Keratinocyte (primary cell): ENCODE measurements around the gene PAFAH1B2. TPM values are rescaled to one million over a fixed set of nuclear protein-coding genes. Genes with fewer than 3 reads are reported as not detected.
"Not testable (repeated sequence)": the region's sequence is repeated elsewhere in the genome, so short reads cannot be mapped to it uniquely, and the experiment has no call there.

ENCODE experiments used
- DNase-seq: peaks from one replicate; pipeline ENCODE4 v3.0.0-alpha.2; 2011; ENCODE audit warnings: low read depth, missing footprints, low spot score
- FAIRE-seq: peaks from 2 replicates; lab custom pipeline; 2011; peaks lifted over from hg19 to GRCh38; lab: Jason Lieb, UNC
- H2AFZ ChIP-seq: 2 replicates; pipeline ENCODE4 v1.6.0; 2012; ENCODE audit warnings: low read length, control low read depth, inconsistent platforms; ENCODE audit not compliant: control insufficient read depth
- H3K27ac ChIP-seq: 2 replicates; pipeline ENCODE4 v1.5.1; 2011; ENCODE audit warnings: low read length; ENCODE audit not compliant: control insufficient read depth, insufficient read depth
- H3K27me3 ChIP-seq: 3 replicates; pipeline ENCODE4 v1.6.0; 2011; ENCODE audit warnings: low read length; ENCODE audit not compliant: control insufficient read depth, insufficient read depth; ENCODE audit errors: extremely low read depth
- H3K36me3 ChIP-seq, 2 experiments: 2 replicates in 1 of 2; 3 replicates in 1 of 2; pipeline ENCODE4 v1.5.1; 2011; ENCODE audit warnings: low read length in 2 of 2, mild to moderate bottlenecking in 1 of 2; ENCODE audit not compliant: control insufficient read depth in 2 of 2, insufficient read depth in 2 of 2; ENCODE audit errors: extremely low read depth in 1 of 2
- H3K4me1 ChIP-seq: 3 replicates; pipeline ENCODE4 v1.5.1; 2011; ENCODE audit warnings: low read length; ENCODE audit not compliant: control insufficient read depth, insufficient read depth; ENCODE audit errors: extremely low read depth
- H3K4me2 ChIP-seq: 3 replicates; pipeline ENCODE4 v1.6.0; 2011; ENCODE audit warnings: low read depth, low read length; ENCODE audit not compliant: control insufficient read depth, insufficient read depth; ENCODE audit errors: extremely low read depth
- H3K4me3 ChIP-seq, 3 experiments: fragments of 200-600 bp in 1 of 3; sonication (generic) in 1 of 3; 2 replicates in 2 of 3; 3 replicates in 1 of 3; pipeline ENCODE4 v1.5.1; 2011 to 2016; ENCODE audit warnings: low read length in 3 of 3, mild to moderate bottlenecking in 3 of 3, control low read depth in 2 of 3, inconsistent platforms in 1 of 3, low read depth in 1 of 3, mixed read lengths in 1 of 3, mixed run types in 1 of 3, moderate library complexity in 1 of 3; ENCODE audit not compliant: control insufficient read depth in 2 of 3, insufficient read depth in 2 of 3; ENCODE audit errors: extremely low read depth in 1 of 3
- H3K79me2 ChIP-seq: 2 replicates; pipeline ENCODE4 v1.6.0; 2012; ENCODE audit warnings: low read length; ENCODE audit not compliant: control insufficient read depth, insufficient read depth
- H3K9ac ChIP-seq: 3 replicates; pipeline ENCODE4 v1.6.0; 2011; ENCODE audit warnings: low read length; ENCODE audit not compliant: control insufficient read depth, insufficient read depth; ENCODE audit errors: extremely low read depth
- H3K9me1 ChIP-seq: 3 replicates; pipeline ENCODE4 v1.6.0; 2011; ENCODE audit warnings: low read length; ENCODE audit not compliant: control insufficient read depth, insufficient read depth; ENCODE audit errors: extremely low read depth
- H3K9me3 ChIP-seq: 2 replicates; pipeline ENCODE4 v1.5.1; 2012; ENCODE audit warnings: low read depth, low read length; ENCODE audit not compliant: control insufficient read depth
- H4K20me1 ChIP-seq: 3 replicates; pipeline ENCODE4 v1.6.0; 2011; ENCODE audit warnings: low read length; ENCODE audit not compliant: control insufficient read depth, insufficient read depth; ENCODE audit errors: extremely low read depth
- EZH2 ChIP-seq: IDR thresholded peaks from one replicate; pipeline ENCODE4 v1.6.1; 2012; ENCODE audit warnings: inconsistent platforms, mild to moderate bottlenecking, low read length, moderate library complexity
- dilution Hi-C: fragments of 300-500 bp; cut with MboI; formaldehyde crosslinking; loops from one replicate; pipeline ENCODE4 v1.7.0; 2020; ENCODE audit warnings: low sequenced_read_pairs; ENCODE audit not compliant: extremely low pct_ligation_motif_present
- polyA plus RNA-seq, 5 experiments: library from polyadenylated mRNA; depleted of rRNA in 3 of 5; stranded (reverse) in 3 of 5; stranded (forward) in 1 of 5; unstranded in 1 of 5; fragments of >200 nt; gene quantifications; 1 replicate in 1 of 5; 2 replicates in 3 of 5; 3 replicates in 1 of 5; pipeline versions ENCODE4 v1.2.1 to v1.2.3, GENCODE V29; 2011 to 2012; ENCODE audit warnings: missing spikeins in 2 of 5, low read depth in 1 of 5, low replicate concordance in 1 of 5
- TF ChIP-seq, protein P1 (sequence below), 3 experiments: IDR thresholded peaks in 1 of 3; conservative IDR thresholded peaks in 1 of 3; optimal IDR thresholded peaks in 1 of 3; 2 replicates in 2 of 3; 3 replicates in 1 of 3; pipeline versions ENCODE3 to v1.5.1; 2011; ENCODE audit warnings: low read length in 3 of 3, mild to moderate bottlenecking in 3 of 3, moderate library complexity in 2 of 3, control low read depth in 1 of 3, inconsistent platforms in 1 of 3; ENCODE audit not compliant: insufficient read depth in 2 of 3; ENCODE audit errors: extremely low read depth in 1 of 3

PAFAH1B2 gene
- polyA plus RNA-seq, 1 donor (not counting 4 experiments of a cell fraction or from before 2014, with no cell fraction given): 76.4 TPM

DNA sequence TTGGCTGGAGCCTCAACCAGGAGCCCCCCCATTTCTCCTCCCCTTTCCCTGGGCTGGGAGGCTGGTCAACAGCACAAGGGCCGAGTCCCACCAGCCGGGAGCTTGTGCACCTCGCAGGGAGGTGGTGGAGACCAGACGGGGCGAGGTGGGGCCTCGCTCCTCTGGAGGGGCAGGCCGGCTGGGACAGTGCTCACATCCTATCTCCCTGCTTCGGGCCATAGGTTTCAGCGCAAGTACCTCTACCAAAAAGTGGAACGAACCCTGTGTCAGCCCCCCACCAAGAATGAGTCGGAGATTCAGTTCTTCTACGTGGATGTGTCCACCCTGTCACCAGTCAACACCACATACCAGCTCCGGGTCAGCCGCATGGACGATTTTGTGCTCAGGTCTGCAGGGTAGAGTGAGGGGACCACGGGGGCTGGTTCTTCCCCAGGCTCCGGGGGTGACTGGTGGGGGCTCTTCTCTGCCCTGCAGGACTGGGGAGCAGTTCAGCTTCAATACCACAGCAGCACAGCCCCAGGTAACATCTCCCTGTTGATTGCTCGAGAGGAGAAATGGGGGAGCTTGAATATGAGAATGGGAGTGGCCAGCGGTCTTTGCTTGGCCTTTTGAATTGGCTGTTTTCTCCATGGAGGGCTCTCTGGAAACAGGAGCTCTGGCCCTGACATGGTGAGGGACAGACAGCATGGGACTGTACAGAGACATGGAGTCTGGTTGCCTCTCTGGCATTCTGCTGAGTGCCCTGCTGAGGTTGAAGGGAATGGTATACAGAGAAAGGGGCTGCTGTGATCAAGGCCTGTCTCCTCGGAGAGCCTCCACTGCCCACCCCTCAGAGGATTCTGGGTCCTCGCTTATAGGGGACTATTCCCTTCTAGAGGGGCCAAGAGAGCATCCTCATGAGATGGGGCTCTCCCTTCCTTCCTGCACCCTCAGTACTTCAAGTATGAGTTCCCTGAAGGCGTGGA lies 37.8 kb downstream of the PAFAH1B2 start:
- Histone ChIP-seq H3K9me3 (no peaks in the 10 kb centered on the region), H3K4me3 (no peak overlapping the region), H3K79me2 (no peaks in the 10 kb centered on the region), H3K9me1 (no peaks in the 10 kb centered on the region), H3K36me3 (peaks cover 3 to 11% of the 10 kb centered on the region in 2 experiments), H3K4me2 (no peak overlapping the region), H4K20me1 (no peaks in the 10 kb centered on the region), H3K27ac (no peak overlapping the region), H3K4me1 (peaks cover 19% of the 10 kb centered on the region), H3K27me3 (no peaks in the 10 kb centered on the region), H3K9ac (no peak overlapping the region), H2AFZ (no peak overlapping the region)
- FAIRE-seq (no peak), DNase-seq (no peak)
- TF ChIP-seq, protein P1, sequence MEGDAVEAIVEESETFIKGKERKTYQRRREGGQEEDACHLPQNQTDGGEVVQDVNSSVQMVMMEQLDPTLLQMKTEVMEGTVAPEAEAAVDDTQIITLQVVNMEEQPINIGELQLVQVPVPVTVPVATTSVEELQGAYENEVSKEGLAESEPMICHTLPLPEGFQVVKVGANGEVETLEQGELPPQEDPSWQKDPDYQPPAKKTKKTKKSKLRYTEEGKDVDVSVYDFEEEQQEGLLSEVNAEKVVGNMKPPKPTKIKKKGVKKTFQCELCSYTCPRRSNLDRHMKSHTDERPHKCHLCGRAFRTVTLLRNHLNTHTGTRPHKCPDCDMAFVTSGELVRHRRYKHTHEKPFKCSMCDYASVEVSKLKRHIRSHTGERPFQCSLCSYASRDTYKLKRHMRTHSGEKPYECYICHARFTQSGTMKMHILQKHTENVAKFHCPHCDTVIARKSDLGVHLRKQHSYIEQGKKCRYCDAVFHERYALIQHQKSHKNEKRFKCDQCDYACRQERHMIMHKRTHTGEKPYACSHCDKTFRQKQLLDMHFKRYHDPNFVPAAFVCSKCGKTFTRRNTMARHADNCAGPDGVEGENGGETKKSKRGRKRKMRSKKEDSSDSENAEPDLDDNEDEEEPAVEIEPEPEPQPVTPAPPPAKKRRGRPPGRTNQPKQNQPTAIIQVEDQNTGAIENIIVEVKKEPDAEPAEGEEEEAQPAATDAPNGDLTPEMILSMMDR (optimal IDR thresholded peaks at IDR 0.05 in 1 of 3, IDR thresholded peaks at IDR 0.05 in 1 of 3, conservative IDR thresholded peaks at IDR 0.05 in 1 of 3; ENCODE audit: extremely low read depth in 1 of 3, insufficient read depth in 2 of 3, low read length in 3 of 3): no peak
- no peak for TF ChIP-seq EZH2
- dilution Hi-C loops: no loop called here

DNA sequence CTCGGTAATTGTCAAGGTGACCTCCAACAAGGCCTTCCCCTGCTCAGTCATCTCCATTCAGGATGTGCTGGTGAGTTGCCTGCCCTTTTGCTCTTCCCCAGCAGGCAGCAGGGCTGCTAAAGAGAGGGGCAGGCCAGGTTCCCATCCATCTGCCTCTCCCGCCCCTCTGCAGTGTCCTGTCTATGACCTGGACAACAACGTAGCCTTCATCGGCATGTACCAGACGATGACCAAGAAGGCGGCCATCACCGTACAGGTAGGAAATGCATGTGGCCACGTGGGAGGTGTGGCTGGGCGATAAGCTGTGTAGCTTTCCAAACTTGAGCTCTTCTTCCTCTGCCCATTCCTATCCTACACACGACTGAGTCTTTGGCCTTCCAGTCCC lies 38.5 kb downstream of the PAFAH1B2 start:
- no peak overlapping the region for H3K9ac ChIP-seq
- dilution Hi-C loops: no loop called here
- no peaks in the 10 kb centered on the region for H3K79me2 ChIP-seq
- H3K9me3 ChIP-seq: no peaks in the 10 kb centered on the region
- H3K27ac ChIP-seq: no peak overlapping the region
- no peak overlapping the region for H2AFZ ChIP-seq
- no peaks in the 10 kb centered on the region for H3K9me1 ChIP-seq
- H3K27me3 ChIP-seq: no peaks in the 10 kb centered on the region
- no peaks in the 10 kb centered on the region for H4K20me1 ChIP-seq
- TF ChIP-seq, protein P1 (optimal IDR thresholded peaks at IDR 0.05 in 1 of 3, IDR thresholded peaks at IDR 0.05 in 1 of 3, conservative IDR thresholded peaks at IDR 0.05 in 1 of 3; ENCODE audit: extremely low read depth in 1 of 3, insufficient read depth in 2 of 3, low read length in 3 of 3): no peak
- no peak for TF ChIP-seq EZH2
- no peak overlapping the region for H3K4me2 ChIP-seq
- H3K4me1 ChIP-seq: peaks cover 19% of the 10 kb centered on the region
- H3K4me3 ChIP-seq: no peak overlapping the region
- no peak for FAIRE-seq
- DNase-seq: no peak
- H3K36me3 ChIP-seq: peaks cover 6 to 11% of the 10 kb centered on the region in 2 experiments

DNA sequence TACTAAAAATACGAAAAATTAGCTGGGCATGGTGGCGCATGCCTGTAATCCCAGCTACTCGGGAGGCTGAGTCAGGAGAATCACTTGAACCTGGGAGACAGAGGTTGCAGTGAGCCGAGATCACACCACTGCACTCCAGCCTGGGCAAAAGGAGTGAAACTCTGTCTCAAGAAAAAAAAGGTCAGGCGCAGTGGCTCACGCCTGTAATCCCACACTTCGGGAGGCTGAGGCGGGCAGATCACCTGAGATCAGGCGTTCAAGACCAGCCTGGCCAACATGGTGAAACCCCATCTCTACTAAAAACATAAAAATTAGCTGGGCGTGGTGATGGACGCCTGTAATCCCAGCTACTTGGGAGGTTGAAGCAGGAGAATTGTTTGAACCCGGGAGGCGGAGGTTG lies 39.1 kb downstream of the PAFAH1B2 start:
- DNase-seq, H3K4me2 ChIP-seq, H3K27me3 ChIP-seq, H3K4me3 ChIP-seq, H3K9me1 ChIP-seq, H3K9ac ChIP-seq, H4K20me1 ChIP-seq, H3K27ac ChIP-seq, H3K79me2 ChIP-seq, H2AFZ ChIP-seq, FAIRE-seq, H3K9me3 ChIP-seq, dilution Hi-C loops: not testable (repeated sequence)
- Histone ChIP-seq H3K4me1 (peaks cover 16% of the 10 kb centered on the region), H3K36me3 (peaks cover 9 to 11% of the 10 kb centered on the region in 2 experiments)
